ENCODE measurements around the gene ZNF813. TPM values are rescaled to one million over a fixed set of nuclear protein-coding genes. Genes with fewer than 3 reads are reported as not detected.

ZNF813 gene
- total and polyA plus RNA-seq, 9 of the 15 experiments (the other 6 are each of a cell fraction or from before 2014, with no cell fraction given) = 1.3 to 8.0 (median 5.3) TPM

DNA sequence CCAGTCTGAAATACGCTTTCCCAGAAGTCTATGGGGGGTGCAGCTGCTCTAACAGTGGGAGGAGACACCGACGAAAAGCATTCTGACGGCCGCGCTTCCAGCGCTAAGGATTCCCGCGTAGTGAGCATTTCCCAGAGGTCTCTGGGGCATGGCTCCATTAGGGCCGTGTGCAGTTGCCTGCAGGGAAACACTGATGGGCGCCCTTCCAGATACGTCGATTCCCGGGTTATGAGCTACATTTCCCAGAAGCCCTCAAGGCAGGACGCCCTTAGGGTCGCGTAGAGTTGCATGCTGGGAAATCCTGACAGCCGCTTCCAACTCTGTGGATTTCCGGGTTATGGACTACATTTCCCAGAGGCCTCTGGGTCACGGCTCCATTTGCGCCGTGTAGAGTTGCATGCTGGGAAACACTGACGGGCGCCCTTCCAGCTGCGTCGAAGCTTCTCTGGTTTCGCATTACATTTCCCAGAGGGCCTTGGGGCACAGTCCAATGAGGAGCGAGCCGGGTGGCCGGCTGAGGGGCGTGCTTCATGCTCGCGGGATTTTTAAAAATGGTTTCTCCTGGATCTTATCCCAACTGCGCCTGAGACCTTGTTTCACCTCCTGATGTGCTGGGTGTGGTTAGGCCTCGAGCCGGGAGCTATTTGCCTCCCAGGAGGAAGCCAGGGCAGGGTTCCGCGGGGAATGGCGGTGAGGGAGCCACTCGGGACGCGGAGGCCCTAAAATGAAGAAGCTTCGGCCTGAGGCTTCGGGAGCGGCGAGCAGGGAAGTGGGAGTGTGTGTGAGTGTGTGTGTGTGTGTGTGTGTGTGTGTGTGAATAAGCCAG is 53.2 kb downstream of the ZNF813 start (continued):
- TF ChIP-seq, protein P1, sequence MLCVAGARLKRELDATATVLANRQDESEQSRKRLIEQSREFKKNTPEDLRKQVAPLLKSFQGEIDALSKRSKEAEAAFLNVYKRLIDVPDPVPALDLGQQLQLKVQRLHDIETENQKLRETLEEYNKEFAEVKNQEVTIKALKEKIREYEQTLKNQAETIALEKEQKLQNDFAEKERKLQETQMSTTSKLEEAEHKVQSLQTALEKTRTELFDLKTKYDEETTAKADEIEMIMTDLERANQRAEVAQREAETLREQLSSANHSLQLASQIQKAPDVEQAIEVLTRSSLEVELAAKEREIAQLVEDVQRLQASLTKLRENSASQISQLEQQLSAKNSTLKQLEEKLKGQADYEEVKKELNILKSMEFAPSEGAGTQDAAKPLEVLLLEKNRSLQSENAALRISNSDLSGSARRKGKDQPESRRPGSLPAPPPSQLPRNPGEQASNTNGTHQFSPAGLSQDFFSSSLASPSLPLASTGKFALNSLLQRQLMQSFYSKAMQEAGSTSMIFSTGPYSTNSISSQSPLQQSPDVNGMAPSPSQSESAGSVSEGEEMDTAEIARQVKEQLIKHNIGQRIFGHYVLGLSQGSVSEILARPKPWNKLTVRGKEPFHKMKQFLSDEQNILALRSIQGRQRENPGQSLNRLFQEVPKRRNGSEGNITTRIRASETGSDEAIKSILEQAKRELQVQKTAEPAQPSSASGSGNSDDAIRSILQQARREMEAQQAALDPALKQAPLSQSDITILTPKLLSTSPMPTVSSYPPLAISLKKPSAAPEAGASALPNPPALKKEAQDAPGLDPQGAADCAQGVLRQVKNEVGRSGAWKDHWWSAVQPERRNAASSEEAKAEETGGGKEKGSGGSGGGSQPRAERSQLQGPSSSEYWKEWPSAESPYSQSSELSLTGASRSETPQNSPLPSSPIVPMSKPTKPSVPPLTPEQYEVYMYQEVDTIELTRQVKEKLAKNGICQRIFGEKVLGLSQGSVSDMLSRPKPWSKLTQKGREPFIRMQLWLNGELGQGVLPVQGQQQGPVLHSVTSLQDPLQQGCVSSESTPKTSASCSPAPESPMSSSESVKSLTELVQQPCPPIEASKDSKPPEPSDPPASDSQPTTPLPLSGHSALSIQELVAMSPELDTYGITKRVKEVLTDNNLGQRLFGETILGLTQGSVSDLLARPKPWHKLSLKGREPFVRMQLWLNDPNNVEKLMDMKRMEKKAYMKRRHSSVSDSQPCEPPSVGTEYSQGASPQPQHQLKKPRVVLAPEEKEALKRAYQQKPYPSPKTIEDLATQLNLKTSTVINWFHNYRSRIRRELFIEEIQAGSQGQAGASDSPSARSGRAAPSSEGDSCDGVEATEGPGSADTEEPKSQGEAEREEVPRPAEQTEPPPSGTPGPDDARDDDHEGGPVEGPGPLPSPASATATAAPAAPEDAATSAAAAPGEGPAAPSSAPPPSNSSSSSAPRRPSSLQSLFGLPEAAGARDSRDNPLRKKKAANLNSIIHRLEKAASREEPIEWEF (CRISPR knock-in tag; IDR thresholded peaks at IDR 0.05) = no peak
- TF ChIP-seq ZNF217 (CRISPR knock-in tag; IDR thresholded peaks at IDR 0.05) (no peak), LCOR (CRISPR knock-in tag; IDR thresholded peaks at IDR 0.05) (no peak; the same call in 1 of the 2 replicates), KAT2B (IDR thresholded peaks at IDR 0.05; ENCODE audit: low read depth, low read length) (no peak), ZNF408 (CRISPR knock-in tag; IDR thresholded peaks at IDR 0.05; ENCODE audit: low read depth) (no peak), GATA2 (CRISPR knock-in tag; IDR thresholded peaks at IDR 0.05) (no peak), ERF (CRISPR knock-in tag; IDR thresholded peaks at IDR 0.05) (no peak), CSDE1 (IDR thresholded peaks at IDR 0.05) (no peak), MTA1 (IDR thresholded peaks at IDR 0.05; ENCODE audit: borderline replicate concordance) (peak; percentile 95), CCAR2 (IDR thresholded peaks at IDR 0.05; ENCODE audit: low read depth, low read length) (no peak), U2AF1 (optimal IDR thresholded peaks at IDR 0.05; ENCODE audit: low read depth, low read length) (no peak), ZNF324 (CRISPR knock-in tag; IDR thresholded peaks at IDR 0.05) (no peak), KDM5B (IDR thresholded peaks at IDR 0.05; ENCODE audit: insufficient replicate concordance, low read depth, low read length) (no peak), NR2C1 (IDR thresholded peaks at IDR 0.05) (peak; percentile 75), NR2C1 (tag; IDR thresholded peaks at IDR 0.05) (peak; percentile 93), ZNF444 (CRISPR knock-in tag; IDR thresholded peaks at IDR 0.05) (no peak), RBM17 (IDR thresholded peaks at IDR 0.05; ENCODE audit: borderline replicate concordance, low read depth, low read length) (no peak), BRD4 (IDR thresholded peaks at IDR 0.05) (no peak), MXI1 (IDR thresholded peaks at IDR 0.05; ENCODE audit: low read depth, low read length) (no peak), ZNF197 (CRISPR knock-in tag; IDR thresholded peaks at IDR 0.05; ENCODE audit: low read depth) (peak; percentile 86; the same call in 1 of the 2 replicates), BRF1 (IDR thresholded peaks at IDR 0.05; ENCODE audit: borderline replicate concordance, extremely low read depth, insufficient read length) (no peak), NEUROD1 (IDR thresholded peaks at IDR 0.05; ENCODE audit: borderline replicate concordance, low read depth, low read length, partially characterized antibody) (no peak), ZC3H4 (CRISPR knock-in tag; IDR thresholded peaks at IDR 0.05; ENCODE audit: borderline replicate concordance) (no peak)
- TF ChIP-seq, protein P2, sequence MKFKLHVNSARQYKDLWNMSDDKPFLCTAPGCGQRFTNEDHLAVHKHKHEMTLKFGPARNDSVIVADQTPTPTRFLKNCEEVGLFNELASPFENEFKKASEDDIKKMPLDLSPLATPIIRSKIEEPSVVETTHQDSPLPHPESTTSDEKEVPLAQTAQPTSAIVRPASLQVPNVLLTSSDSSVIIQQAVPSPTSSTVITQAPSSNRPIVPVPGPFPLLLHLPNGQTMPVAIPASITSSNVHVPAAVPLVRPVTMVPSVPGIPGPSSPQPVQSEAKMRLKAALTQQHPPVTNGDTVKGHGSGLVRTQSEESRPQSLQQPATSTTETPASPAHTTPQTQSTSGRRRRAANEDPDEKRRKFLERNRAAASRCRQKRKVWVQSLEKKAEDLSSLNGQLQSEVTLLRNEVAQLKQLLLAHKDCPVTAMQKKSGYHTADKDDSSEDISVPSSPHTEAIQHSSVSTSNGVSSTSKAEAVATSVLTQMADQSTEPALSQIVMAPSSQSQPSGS (CRISPR knock-in tag; IDR thresholded peaks at IDR 0.05) = no peak

Data from K562 (cell line).